WTC11 (cell line): ENCODE data around the gene ODAD4. TPM values are rescaled to one million over a fixed set of nuclear protein-coding genes. Genes with fewer than 3 reads are reported as not detected.

Experiments used
- ATAC-seq: fragments of 200-7000 bp; cut with Tn5 transposase; 2 replicates; pipeline ENCODE4 v1.10.0; 2021; ENCODE audit warnings: mild to moderate bottlenecking, moderate library complexity
- CTCF ChIA-PET: fragments of 300-600 bp; sonication (Branson Sonifier 250); formaldehyde crosslinking; loops from one replicate; lab custom pipeline; 2021; ENCODE audit warnings: antibody characterized with exemption; lab: Charles Lee
- POLR2A ChIA-PET: fragments of 350-600 bp; sonication (Branson Sonifier 250); formaldehyde crosslinking; loops from one replicate; lab custom pipeline; 2021; ENCODE audit warnings: antibody characterized with exemption; lab: Charles Lee
- DNase-seq: peaks from one replicate; pipeline ENCODE4 v3.0.0; 2021; ENCODE audit warnings: low spot score
- H3K27ac Mint-ChIP-seq: 2 replicates; pipeline ENCODE4 v1.8.0; 2021; ENCODE audit warnings: mixed read lengths
- H3K27me3 Mint-ChIP-seq: 2 replicates; pipeline ENCODE4 v1.8.0; 2021; ENCODE audit warnings: low read depth, mild to moderate bottlenecking, moderate library complexity, mixed read lengths
- H3K36me3 Mint-ChIP-seq: 2 replicates; pipeline ENCODE4 v1.8.0; 2021; ENCODE audit warnings: mixed read lengths
- H3K4me1 Mint-ChIP-seq: 2 replicates; pipeline ENCODE4 v1.8.0; 2022; ENCODE audit warnings: mixed read lengths
- H3K4me3 Mint-ChIP-seq: 2 replicates; pipeline ENCODE4 v1.8.0; 2021; ENCODE audit warnings: mild to moderate bottlenecking, moderate library complexity, mixed read lengths
- H3K9me3 Mint-ChIP-seq: 2 replicates; pipeline ENCODE4 v1.8.0; 2021; ENCODE audit warnings: mixed read lengths
- AFF4 ChIP-seq: sonication (generic); formaldehyde crosslinking; IDR thresholded peaks from 2 replicates; pipeline ENCODE4 v1.8.1; 2023; ENCODE audit warnings: mild to moderate bottlenecking, missing genetic modification reagents, borderline replicate concordance
- ATF1 ChIP-seq: sonication (generic); formaldehyde crosslinking; IDR thresholded peaks from 2 replicates; pipeline ENCODE4 v1.8.1; 2023; ENCODE audit warnings: mild to moderate bottlenecking, moderate library complexity, missing genetic modification reagents
- ELF4 ChIP-seq: sonication (generic); formaldehyde crosslinking; IDR thresholded peaks from 2 replicates; pipeline ENCODE4 v1.8.1; 2022; ENCODE audit warnings: low read depth, mild to moderate bottlenecking, moderate library complexity, missing genetic modification reagents
- ERG ChIP-seq: fragments of 250-450 bp; sonication (Bioruptor Pico); IDR thresholded peaks from 2 replicates; pipeline ENCODE4 v1.8.0; 2021; ENCODE audit warnings: mild to moderate bottlenecking
- FOXK1 ChIP-seq: sonication (generic); formaldehyde crosslinking; IDR thresholded peaks from 2 replicates; pipeline ENCODE4 v1.8.0; 2022; ENCODE audit warnings: mild to moderate bottlenecking, moderate library complexity, missing genetic modification reagents
- GABPB1 ChIP-seq: sonication (generic); formaldehyde crosslinking; IDR thresholded peaks from 2 replicates; pipeline ENCODE4 v1.8.1; 2023; ENCODE audit warnings: mild to moderate bottlenecking, missing genetic modification reagents
- GRHL2 ChIP-seq: fragments of 250-450 bp; sonication (Bioruptor Pico); IDR thresholded peaks from 2 replicates; pipeline ENCODE4 v1.8.0; 2022; ENCODE audit warnings: mild to moderate bottlenecking, moderate library complexity; ENCODE audit not compliant: insufficient replicate concordance, severe bottlenecking
- HMGA2 ChIP-seq: fragments of 250-450 bp; sonication (Bioruptor Pico); IDR thresholded peaks from 2 replicates; pipeline ENCODE4 v1.4.0; 2021; ENCODE audit warnings: mild to moderate bottlenecking, moderate library complexity
- MAX ChIP-seq: sonication (generic); formaldehyde crosslinking; IDR thresholded peaks from 2 replicates; pipeline ENCODE4 v1.8.0; 2022; ENCODE audit warnings: mild to moderate bottlenecking, missing genetic modification reagents
- MXD4 ChIP-seq: fragments of 250-450 bp; sonication (Bioruptor Pico); IDR thresholded peaks from 2 replicates; pipeline ENCODE4 v1.8.0; 2021; ENCODE audit warnings: mild to moderate bottlenecking, moderate library complexity, borderline replicate concordance
- MYBL2 ChIP-seq: sonication (generic); formaldehyde crosslinking; IDR thresholded peaks from 2 replicates; pipeline ENCODE4 v1.8.1; 2023; ENCODE audit warnings: mild to moderate bottlenecking, moderate library complexity, missing genetic modification reagents
- NFATC4 ChIP-seq: fragments of 250-450 bp; sonication (Bioruptor Pico); IDR thresholded peaks from 2 replicates; pipeline ENCODE4 v1.9.0; 2021; ENCODE audit warnings: mild to moderate bottlenecking
- NFE2L1 ChIP-seq: sonication (generic); formaldehyde crosslinking; IDR thresholded peaks from 2 replicates; pipeline ENCODE4 v1.8.1; 2023; ENCODE audit warnings: missing genetic modification reagents
- NFYB ChIP-seq: sonication (generic); formaldehyde crosslinking; conservative IDR thresholded peaks from 2 replicates; pipeline ENCODE4 v1.8.0; 2022; ENCODE audit warnings: low read depth, missing genetic modification reagents
- NR1H2 ChIP-seq: sonication (generic); formaldehyde crosslinking; IDR thresholded peaks from 2 replicates; pipeline ENCODE4 v1.9.0; 2021; ENCODE audit warnings: mild to moderate bottlenecking, moderate library complexity, missing genetic modification reagents
- NR2C2 ChIP-seq: sonication (generic); formaldehyde crosslinking; IDR thresholded peaks from 2 replicates; pipeline ENCODE4 v1.8.0; 2022; ENCODE audit warnings: mild to moderate bottlenecking, missing genetic modification reagents
- PRDM15 ChIP-seq: sonication (generic); formaldehyde crosslinking; IDR thresholded peaks from 2 replicates; pipeline ENCODE4 v1.8.0; 2022; ENCODE audit warnings: missing genetic modification reagents
- PRRX2 ChIP-seq: fragments of 250-450 bp; sonication (Bioruptor Pico); IDR thresholded peaks from 2 replicates; pipeline ENCODE4 v1.8.0; 2021; ENCODE audit warnings: mild to moderate bottlenecking
- RORB ChIP-seq: fragments of 250-450 bp; sonication (Bioruptor Pico); IDR thresholded peaks from 2 replicates; pipeline ENCODE4 v1.9.0; 2021; ENCODE audit warnings: mild to moderate bottlenecking
- SMAD3 ChIP-seq: sonication (generic); formaldehyde crosslinking; IDR thresholded peaks from 2 replicates; pipeline ENCODE4 v1.8.0; 2022; ENCODE audit warnings: missing genetic modification reagents, mild to moderate bottlenecking, borderline replicate concordance
- SP1 ChIP-seq: sonication (generic); formaldehyde crosslinking; conservative IDR thresholded peaks from 2 replicates; pipeline ENCODE4 v1.8.1; 2022; ENCODE audit warnings: missing genetic modification reagents
- ZBTB21 ChIP-seq: sonication (generic); formaldehyde crosslinking; IDR thresholded peaks from 2 replicates; pipeline ENCODE4 v1.8.1; 2023; ENCODE audit warnings: mild to moderate bottlenecking, missing genetic modification reagents, borderline replicate concordance
- ZNF219 ChIP-seq: sonication (generic); formaldehyde crosslinking; IDR thresholded peaks from 2 replicates; pipeline ENCODE4 v1.8.0; 2023; ENCODE audit warnings: missing genetic modification reagents, mild to moderate bottlenecking, borderline replicate concordance
- ZNF317 ChIP-seq: sonication (generic); formaldehyde crosslinking; IDR thresholded peaks from 2 replicates; pipeline ENCODE4 v1.8.1; 2023; ENCODE audit warnings: low read depth, mild to moderate bottlenecking, moderate library complexity, missing genetic modification reagents, borderline replicate concordance
- ZNF396 ChIP-seq: fragments of 250-450 bp; sonication (Bioruptor Pico); IDR thresholded peaks from 2 replicates; pipeline ENCODE4 v1.8.0; 2021; ENCODE audit warnings: mild to moderate bottlenecking, moderate library complexity, borderline replicate concordance
- ZNF423 ChIP-seq: fragments of 250-450 bp; sonication (Bioruptor Pico); IDR thresholded peaks from 2 replicates; pipeline ENCODE4 v2.1.2; 2022; ENCODE audit warnings: mild to moderate bottlenecking, moderate library complexity
- ZSCAN18 ChIP-seq: fragments of 250-450 bp; sonication (Bioruptor Pico); IDR thresholded peaks from 2 replicates; pipeline ENCODE4 v2.1.2; 2022; ENCODE audit warnings: mild to moderate bottlenecking, moderate library complexity
- total RNA-seq: library from RNA; stranded (reverse); gene quantifications from 3 replicates; pipeline ENCODE4 v1.2.3, GENCODE V29; 2021

ODAD4 gene
- total RNA-seq, 1 experiment from 2014 or later: 1.9 TPM

- TF ChIP-seq GABPB1 (CRISPR knock-in tag) (no peak), ZNF317 (CRISPR knock-in tag) (no peak), NR1H2 (CRISPR knock-in tag) (no peak), ERG (CRISPR knock-in tag) (no peak), ZNF219 (CRISPR knock-in tag) (no peak), SMAD3 (CRISPR knock-in tag) (no peak), FOXK1 (CRISPR knock-in tag) (no peak), SP1 (CRISPR knock-in tag) (no peak), NFYB (CRISPR knock-in tag) (no peak), AFF4 (no peak), RORB (CRISPR knock-in tag) (no peak), GRHL2 (CRISPR knock-in tag) (no peak), ZBTB21 (no peak), PRDM15 (no peak), HMGA2 (no peak), NFE2L1 (CRISPR knock-in tag) (no peak), NFATC4 (CRISPR knock-in tag) (no peak)
- no peaks in the 10 kb centered on the region for H3K27me3 Mint-ChIP-seq
- H3K4me1 Mint-ChIP-seq: peaks cover 12% of the 10 kb centered on the region
- H3K4me3 Mint-ChIP-seq: no peak overlapping the region
- no peak overlapping the region for H3K27ac Mint-ChIP-seq
- ChIA-PET CTCF (interaction anchor here (5.2 kb wide), 1 partner anchor 34 kb away, joined by 56 read pairs; no protein-coding TSS in a partner anchor), POLR2A (no interaction called here)
- H3K36me3 Mint-ChIP-seq: no peaks in the 10 kb centered on the region
- ATAC-seq (no peak), DNase-seq (no peak)
- no peaks in the 10 kb centered on the region for H3K9me3 Mint-ChIP-seq
These were observed 4.3 kb upstream of the ODAD4 start for GRCh38 chr17:41925991-41926590.

- POLR2A ChIA-PET: no interaction called here
- TF ChIP-seq MYBL2 (CRISPR knock-in tag): no peak
- no peak for TF ChIP-seq NFYB (CRISPR knock-in tag)
- TF ChIP-seq MXD4 (CRISPR knock-in tag): no peak
- TF ChIP-seq ZNF423 (CRISPR knock-in tag): no peak
- no peak for TF ChIP-seq NR2C2 (CRISPR knock-in tag)
- TF ChIP-seq NFATC4 (CRISPR knock-in tag): no peak
- no peak for TF ChIP-seq ELF4 (CRISPR knock-in tag)
- no peak for TF ChIP-seq ATF1 (CRISPR knock-in tag)
- TF ChIP-seq SP1 (CRISPR knock-in tag): no peak
- TF ChIP-seq ZNF396 (CRISPR knock-in tag): no peak
- no peak for TF ChIP-seq MAX (CRISPR knock-in tag)
- no peak for TF ChIP-seq ZSCAN18
- no peak for TF ChIP-seq PRRX2 (CRISPR knock-in tag)
These were observed 1.6 kb upstream of the ODAD4 start for GRCh38 chr17:41928693-41929251.

More at GRCh38 chr17:41928693-41929251, 1.6 kb upstream of the ODAD4 start:
- DNase-seq (no peak), ATAC-seq (no peak)
- no peaks in the 10 kb centered on the region; the same call in 1 of the 2 replicates for H3K27me3 Mint-ChIP-seq
- peak overlapping the region; percentile 96 for H3K4me3 Mint-ChIP-seq
- H3K27ac Mint-ChIP-seq: no peak overlapping the region; the same call in 1 of the 2 replicates
- CTCF ChIA-PET: interaction anchor here (0.6 to 5.2 kb wide), 2 partner anchors 31 to 1036 kb away, joined by 4 to 56 read pairs; no protein-coding TSS in a partner anchor
- H3K36me3 Mint-ChIP-seq: no peaks in the 10 kb centered on the region
- peaks cover 14% of the 10 kb centered on the region for H3K4me1 Mint-ChIP-seq
- no peaks in the 10 kb centered on the region for H3K9me3 Mint-ChIP-seq
